GM12875 (cell line): Measurements from ENCODE around the gene CERS6.

Experiments
- H3K4me3 ChIP-seq: one replicate; pipeline ENCODE4 v1.5.1; 2011; ENCODE audit warnings: low read depth, low read length, control low read depth
- TF ChIP-seq, protein P1 (sequence below): IDR thresholded peaks from 2 replicates; pipeline ENCODE4 v1.5.1; 2011; ENCODE audit warnings: low read depth, mild to moderate bottlenecking, control low read depth, inconsistent platforms, low read length, moderate library complexity, borderline replicate concordance; ENCODE audit not compliant: insufficient read depth

CERS6 gene

DNA sequence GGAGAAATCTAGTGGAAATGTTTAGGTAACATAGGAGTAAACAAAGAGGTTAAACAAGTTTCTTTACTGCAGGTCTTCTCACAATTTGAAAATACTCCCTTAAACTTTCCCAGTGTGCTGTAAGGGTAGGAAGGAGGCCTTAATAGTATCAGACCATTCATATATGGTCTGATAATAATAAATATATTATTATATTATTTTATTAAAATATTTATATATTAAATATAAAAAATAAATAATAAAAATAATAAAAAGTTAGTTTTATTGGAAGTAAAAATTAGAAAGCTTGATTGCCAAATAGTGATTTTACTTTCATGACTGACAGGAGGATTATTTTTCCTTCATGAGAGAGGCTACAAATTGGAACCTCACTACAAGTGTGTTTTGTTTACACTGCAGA, 353.5 kb downstream of the CERS6 start:
- no peak overlapping the region for H3K4me3 ChIP-seq
- TF ChIP-seq, protein P1, sequence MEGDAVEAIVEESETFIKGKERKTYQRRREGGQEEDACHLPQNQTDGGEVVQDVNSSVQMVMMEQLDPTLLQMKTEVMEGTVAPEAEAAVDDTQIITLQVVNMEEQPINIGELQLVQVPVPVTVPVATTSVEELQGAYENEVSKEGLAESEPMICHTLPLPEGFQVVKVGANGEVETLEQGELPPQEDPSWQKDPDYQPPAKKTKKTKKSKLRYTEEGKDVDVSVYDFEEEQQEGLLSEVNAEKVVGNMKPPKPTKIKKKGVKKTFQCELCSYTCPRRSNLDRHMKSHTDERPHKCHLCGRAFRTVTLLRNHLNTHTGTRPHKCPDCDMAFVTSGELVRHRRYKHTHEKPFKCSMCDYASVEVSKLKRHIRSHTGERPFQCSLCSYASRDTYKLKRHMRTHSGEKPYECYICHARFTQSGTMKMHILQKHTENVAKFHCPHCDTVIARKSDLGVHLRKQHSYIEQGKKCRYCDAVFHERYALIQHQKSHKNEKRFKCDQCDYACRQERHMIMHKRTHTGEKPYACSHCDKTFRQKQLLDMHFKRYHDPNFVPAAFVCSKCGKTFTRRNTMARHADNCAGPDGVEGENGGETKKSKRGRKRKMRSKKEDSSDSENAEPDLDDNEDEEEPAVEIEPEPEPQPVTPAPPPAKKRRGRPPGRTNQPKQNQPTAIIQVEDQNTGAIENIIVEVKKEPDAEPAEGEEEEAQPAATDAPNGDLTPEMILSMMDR, result no peak

DNA sequence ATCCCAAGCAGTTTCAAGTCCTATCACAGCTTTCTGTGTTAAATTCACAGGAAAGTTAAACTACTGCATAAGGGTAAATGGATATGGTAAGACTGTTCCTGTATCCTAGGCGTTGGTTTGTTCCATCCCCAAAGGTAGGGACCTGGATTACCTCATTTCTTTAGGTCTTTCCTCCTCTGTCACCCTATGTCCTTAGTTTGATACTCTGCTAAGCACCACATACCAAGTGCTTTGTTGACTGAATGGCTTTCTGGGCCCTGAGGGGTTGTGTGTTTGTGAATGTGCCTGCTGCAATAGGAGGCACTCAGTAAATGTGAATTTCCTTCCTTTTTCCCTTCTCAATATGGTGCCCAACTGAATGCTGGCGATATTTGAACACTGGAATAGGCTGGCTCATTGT, 354.2 kb downstream of the CERS6 start:
- TF ChIP-seq, protein P1, result no peak
- H3K4me3 ChIP-seq, result no peak overlapping the region

DNA sequence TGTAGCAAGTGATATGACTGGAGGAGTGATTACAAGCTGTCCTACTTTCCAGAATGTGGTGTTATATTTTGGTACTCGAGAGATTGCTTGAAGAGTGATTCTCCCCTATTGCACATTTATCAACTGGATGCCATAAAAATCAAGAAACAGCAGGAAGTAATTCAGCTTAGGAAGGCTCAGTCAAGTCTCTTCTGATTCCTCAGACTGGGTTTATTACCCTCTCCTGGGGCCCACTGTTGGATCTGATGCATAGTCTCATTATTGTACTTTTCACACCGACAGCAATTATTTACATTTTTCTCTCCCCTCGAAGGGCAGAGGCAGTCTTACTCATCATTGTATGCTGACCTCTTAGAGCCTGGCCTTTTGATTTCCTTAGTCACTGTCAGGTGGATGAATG, 355.6 kb downstream of the CERS6 start:
- TF ChIP-seq, protein P1, result no peak

DNA sequence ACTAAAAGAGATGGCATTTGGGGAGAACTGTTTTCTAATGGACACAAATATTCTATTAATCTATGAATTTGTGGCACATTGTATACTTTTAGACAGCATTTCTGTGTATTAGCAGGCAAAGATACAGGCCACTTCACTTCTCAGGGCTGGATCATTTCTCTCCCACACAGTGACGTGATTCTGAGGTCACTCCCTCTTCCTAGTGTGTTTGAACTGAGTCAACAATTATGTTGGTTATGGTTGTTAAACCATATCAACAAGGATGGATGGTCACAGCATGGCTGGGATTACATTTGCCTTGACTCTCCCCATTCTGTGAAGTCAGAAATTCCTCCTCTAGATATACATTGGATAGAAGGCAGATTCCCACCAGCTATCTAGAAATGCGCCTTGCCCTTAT, 358.0 kb downstream of the CERS6 start:
- H3K4me3 ChIP-seq, result no peak overlapping the region
- TF ChIP-seq, protein P1, result no peak

More for the DNA sequence above, 355.6 kb downstream of the CERS6 start:
- H3K4me3 ChIP-seq, result no peak overlapping the region

DNA sequence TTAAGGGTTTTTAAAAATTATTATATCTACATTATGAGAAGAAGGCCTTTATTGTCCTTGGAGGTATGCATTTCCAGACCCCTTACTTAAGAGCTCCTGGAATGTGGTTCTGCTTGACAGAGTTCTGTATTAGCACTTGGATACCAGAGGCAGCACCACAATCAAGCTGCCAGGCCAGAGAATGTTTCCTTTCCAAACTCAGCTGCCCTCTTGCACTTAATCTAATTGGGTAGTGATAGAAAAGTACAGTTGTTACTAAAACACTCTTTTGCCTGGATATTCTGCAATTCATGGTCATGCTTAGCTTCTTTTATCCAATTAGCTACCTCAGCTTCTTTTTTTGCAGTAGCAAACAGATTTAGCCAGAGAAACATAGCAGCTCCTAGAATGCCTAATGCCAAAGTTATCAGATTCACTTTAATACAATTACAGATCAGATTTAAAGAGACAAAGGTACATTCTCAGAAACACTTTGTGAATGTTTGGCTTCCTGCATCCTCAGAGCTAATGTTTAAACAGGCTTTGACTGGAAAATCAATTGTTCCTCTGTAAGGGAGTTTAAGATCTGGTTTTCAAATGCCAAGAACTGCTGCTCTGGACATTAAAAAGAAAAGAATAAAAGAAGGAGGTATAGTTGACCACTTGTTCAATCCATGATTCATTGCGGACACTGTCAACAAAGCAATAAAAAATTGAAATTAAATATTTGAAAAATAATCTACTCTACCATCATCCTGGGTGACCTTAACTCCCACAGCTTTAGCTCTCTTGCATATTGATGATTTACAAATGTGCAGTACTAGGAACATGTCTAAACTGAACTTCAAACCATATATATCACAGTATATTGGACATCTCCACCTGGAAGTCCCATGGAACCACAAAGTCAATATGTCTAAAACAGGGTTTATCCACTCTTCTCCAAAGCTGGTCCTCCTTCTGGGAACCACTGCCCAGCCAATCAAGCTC, 359.2 kb downstream of the CERS6 start:
- TF ChIP-seq, protein P1, result no peak
- no peak overlapping the region for H3K4me3 ChIP-seq

DNA sequence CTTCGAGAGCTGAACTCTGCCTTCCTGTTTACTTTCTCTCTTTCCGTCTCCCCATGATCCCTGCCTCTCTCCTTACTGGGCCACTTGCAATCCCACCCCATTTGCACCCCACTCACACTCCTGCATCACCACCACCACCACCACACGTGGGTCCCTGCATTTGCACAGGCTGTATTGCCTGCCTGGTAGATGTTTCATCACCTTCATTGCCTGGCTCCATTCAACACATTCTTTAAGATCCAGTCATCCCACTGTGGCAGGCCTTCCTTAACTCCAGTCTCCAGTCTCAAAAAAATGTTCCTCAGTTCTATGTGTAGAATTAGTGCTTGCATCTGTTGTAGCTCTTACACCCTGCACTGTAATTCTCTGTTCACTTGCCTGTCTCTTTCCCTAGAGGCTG, 360.3 kb downstream of the CERS6 start:
- H3K4me3 ChIP-seq, result no peak overlapping the region

More for the DNA sequence above, 360.3 kb downstream of the CERS6 start:
- TF ChIP-seq, protein P1, result no peak
